Glomerular endothelial cell (primary cell): ENCODE results near the gene HOXA11. TPM values are rescaled to one million over a fixed set of nuclear protein-coding genes. Genes with fewer than 3 reads are reported as not detected.

Experiments
- DNase-seq: peaks from one replicate; pipeline ENCODE4 v3.0.0-alpha.2; 2011; ENCODE audit warnings: low read depth, low spot score; ENCODE audit errors: extremely low read depth
- total RNA-seq: library from RNA; depleted of rRNA; stranded (reverse); fragments of >200 nt; gene quantifications from 2 replicates; pipeline ENCODE4 v1.2.3, GENCODE V29; 2015

HOXA11 gene
- total RNA-seq, 1 donor from 2014 or later = 2.0 TPM

- no peak for DNase-seq
Observed at GRCh38 chr7:27182285-27182841, 2.7 kb downstream of the HOXA11 start.

- DNase-seq = no peak
Observed at GRCh38 chr7:27181795-27182275, 3.2 kb downstream of the HOXA11 start.

- no peak for DNase-seq
Observed at GRCh38 chr7:27180431-27181420, 4.3 kb downstream of the HOXA11 start.

- DNase-seq = no peak
Observed at GRCh38 chr7:27179503-27180430, 5.3 kb downstream of the HOXA11 start.

- DNase-seq = no peak
Observed at GRCh38 chr7:27179030-27179429, 6.0 kb downstream of the HOXA11 start.

GRCh38 chr7:27178366-27178765, 6.7 kb downstream of the HOXA11 start:
- DNase-seq = no peak

- DNase-seq = no peak
Observed at GRCh38 chr7:27177795-27178320, 7.2 kb downstream of the HOXA11 start.

- no peak for DNase-seq
Observed at GRCh38 chr7:27176962-27177794, 7.9 kb downstream of the HOXA11 start.

GRCh38 chr7:27176524-27176845, 8.5 kb downstream of the HOXA11 start:
- no peak for DNase-seq

- no peak for DNase-seq
Observed at GRCh38 chr7:27175626-27176523, 9.2 kb downstream of the HOXA11 start.

GRCh38 chr7:27174874-27175625, 10.0 kb downstream of the HOXA11 start:
- no peak for DNase-seq

GRCh38 chr7:27173956-27174873, 10.8 kb downstream of the HOXA11 start, which contains the start of gene HOXA10:
HOXA10 (minus strand) TSS chr7:27174320; CDS start chr7:27174306, 14 bp downstream.
- no peak for DNase-seq

GRCh38 chr7:27173511-27173955, 11.5 kb downstream of the HOXA11 start:
- no peak for DNase-seq

- no peak for DNase-seq
Observed at GRCh38 chr7:27172823-27173510, 12.1 kb downstream of the HOXA11 start.

GRCh38 chr7:27172315-27172774, 12.7 kb downstream of the HOXA11 start:
- DNase-seq = no peak

- no peak for DNase-seq
Observed at GRCh38 chr7:27171637-27172314, 13.3 kb downstream of the HOXA11 start.
